K562 (cell line): ENCODE data around the gene OR6B2. TPM values are rescaled to one million over a fixed set of nuclear protein-coding genes. Genes with fewer than 3 reads are reported as not detected.

Experiments used
- CTBP1 ChIP-seq: fragments of 450-650 bp; IDR thresholded peaks from 2 replicates; pipeline ENCODE4 v1.6.1; 2016; ENCODE audit warnings: borderline replicate concordance
- EZH2 ChIP-seq: IDR thresholded peaks from 2 replicates; pipeline ENCODE4 v1.6.1; 2012; ENCODE audit warnings: low read depth, mild to moderate bottlenecking, inconsistent platforms, low read length, borderline replicate concordance
- polyA plus RNA-seq, 8 experiments: library from polyadenylated mRNA; depleted of rRNA in 4 of 8; stranded (reverse) in 5 of 8; unstranded in 3 of 8; fragments of >200 nt; fragmentation: Nextera tagmentation in 2 of 8; fragmentation: Illumina TruSeq in 1 of 8; extraction: Ambion mirVana in 2 of 8; extraction: Trizol in 1 of 8; gene quantifications; 2 replicates each; pipeline versions ENCODE4 v1.2.1 to v1.2.3, GENCODE V29; 2011 to 2014; ENCODE audit warnings: inconsistent platforms in 1 of 8, missing spikeins in 1 of 8
- total RNA-seq, 7 experiments: library from RNA; depleted of rRNA in 6 of 7; stranded (reverse); fragments of >200 nt in 6 of 7; fragmentation: Illumina TruSeq in 2 of 7; extraction: Trizol in 2 of 7; gene quantifications; 2 replicates each; pipeline versions ENCODE4 v1.2.1 to v1.2.3, GENCODE V29; 2011 to 2021; ENCODE audit warnings: low replicate concordance in 1 of 7
- TF ChIP-seq, protein P1 (sequence below): fragments of 250-450 bp; sonication (Bioruptor Pico); IDR thresholded peaks from 2 replicates; pipeline ENCODE4 v1.4.0; 2020

The OR6B2 gene
- total and polyA plus RNA-seq, 9 of the 15 experiments (the other 6 are each of a cell fraction or from before 2014, with no cell fraction given), result not detected

DNA sequence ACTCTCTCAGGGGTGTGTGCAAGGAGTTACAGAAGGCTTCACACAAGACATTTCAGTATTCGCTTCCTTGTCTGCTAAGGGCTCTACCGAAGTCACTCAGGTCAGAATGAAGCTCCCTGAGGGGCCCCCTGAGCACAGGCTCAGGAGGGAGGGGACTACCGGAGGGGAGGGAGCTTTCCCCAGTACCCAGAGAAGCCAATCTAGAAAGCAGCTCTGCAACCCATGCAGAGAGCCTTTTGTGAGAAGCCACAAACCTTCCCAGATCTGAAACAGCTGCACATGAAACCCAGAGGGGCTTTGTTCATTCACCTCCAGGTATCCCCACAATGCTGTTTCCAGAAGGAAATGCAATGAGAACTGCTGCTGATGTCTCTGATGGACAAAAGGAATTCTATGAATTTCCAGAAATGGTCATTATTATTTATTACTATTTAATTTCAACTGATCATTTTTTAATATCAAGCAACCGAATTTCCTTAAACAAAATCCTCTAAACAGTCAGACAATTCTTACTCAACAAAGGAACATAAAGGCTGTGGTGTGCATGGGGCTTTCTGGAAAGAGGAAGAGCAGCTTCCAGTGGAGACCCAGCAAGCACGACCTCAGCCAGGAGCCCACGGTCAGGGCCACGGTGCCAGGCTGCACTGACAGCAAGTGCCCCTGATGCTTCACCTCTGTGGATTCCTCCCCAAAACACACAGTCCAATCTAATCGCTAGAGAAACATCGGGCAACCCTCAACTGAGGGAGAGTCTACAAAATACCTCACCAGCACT, 47.0 kb downstream of the OR6B2 start (continued):
- TF ChIP-seq, protein P1, sequence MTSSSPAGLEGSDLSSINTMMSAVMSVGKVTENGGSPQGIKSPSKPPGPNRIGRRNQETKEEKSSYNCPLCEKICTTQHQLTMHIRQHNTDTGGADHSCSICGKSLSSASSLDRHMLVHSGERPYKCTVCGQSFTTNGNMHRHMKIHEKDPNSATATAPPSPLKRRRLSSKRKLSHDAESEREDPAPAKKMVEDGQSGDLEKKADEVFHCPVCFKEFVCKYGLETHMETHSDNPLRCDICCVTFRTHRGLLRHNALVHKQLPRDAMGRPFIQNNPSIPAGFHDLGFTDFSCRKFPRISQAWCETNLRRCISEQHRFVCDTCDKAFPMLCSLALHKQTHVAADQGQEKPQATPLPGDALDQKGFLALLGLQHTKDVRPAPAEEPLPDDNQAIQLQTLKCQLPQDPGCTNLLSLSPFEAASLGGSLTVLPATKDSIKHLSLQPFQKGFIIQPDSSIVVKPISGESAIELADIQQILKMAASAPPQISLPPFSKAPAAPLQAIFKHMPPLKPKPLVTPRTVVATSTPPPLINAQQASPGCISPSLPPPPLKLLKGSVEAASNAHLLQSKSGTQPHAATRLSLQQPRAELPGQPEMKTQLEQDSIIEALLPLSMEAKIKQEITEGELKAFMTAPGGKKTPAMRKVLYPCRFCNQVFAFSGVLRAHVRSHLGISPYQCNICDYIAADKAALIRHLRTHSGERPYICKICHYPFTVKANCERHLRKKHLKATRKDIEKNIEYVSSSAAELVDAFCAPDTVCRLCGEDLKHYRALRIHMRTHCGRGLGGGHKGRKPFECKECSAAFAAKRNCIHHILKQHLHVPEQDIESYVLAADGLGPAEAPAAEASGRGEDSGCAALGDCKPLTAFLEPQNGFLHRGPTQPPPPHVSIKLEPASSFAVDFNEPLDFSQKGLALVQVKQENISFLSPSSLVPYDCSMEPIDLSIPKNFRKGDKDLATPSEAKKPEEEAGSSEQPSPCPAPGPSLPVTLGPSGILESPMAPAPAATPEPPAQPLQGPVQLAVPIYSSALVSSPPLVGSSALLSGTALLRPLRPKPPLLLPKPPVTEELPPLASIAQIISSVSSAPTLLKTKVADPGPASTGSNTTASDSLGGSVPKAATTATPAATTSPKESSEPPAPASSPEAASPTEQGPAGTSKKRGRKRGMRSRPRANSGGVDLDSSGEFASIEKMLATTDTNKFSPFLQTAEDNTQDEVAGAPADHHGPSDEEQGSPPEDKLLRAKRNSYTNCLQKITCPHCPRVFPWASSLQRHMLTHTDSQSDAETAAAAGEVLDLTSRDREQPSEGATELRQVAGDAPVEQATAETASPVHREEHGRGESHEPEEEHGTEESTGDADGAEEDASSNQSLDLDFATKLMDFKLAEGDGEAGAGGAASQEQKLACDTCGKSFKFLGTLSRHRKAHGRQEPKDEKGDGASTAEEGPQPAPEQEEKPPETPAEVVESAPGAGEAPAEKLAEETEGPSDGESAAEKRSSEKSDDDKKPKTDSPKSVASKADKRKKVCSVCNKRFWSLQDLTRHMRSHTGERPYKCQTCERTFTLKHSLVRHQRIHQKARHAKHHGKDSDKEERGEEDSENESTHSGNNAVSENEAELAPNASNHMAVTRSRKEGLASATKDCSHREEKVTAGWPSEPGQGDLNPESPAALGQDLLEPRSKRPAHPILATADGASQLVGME (CRISPR knock-in tag), result no peak
- TF ChIP-seq EZH2 (no peak), CTBP1 (no peak)

Other genes starting within 250 kb of the OR6B2 start
- gene NDUFA10, start 5.1 kb downstream of the OR6B2 start, total RNA-seq (2014; rRNA removed), result 112 and 146 TPM in 2 replicates
- gene NDUFA10, start 5.1 kb downstream of the OR6B2 start, total RNA-seq (2014; rRNA removed; fragmentation: Illumina TruSeq; extraction: Trizol), result 95.8 and 98.4 TPM in 2 replicates
- gene NDUFA10, start 5.1 kb downstream of the OR6B2 start, total RNA-seq (2015; rRNA removed; fragmentation: Illumina TruSeq; extraction: Trizol), result 75.4 and 86.4 TPM in 2 replicates
- 114 and 115 TPM in 2 replicates for gene NDUFA10, start 5.1 kb downstream of the OR6B2 start, total RNA-seq (2021)
- gene NDUFA10, start 5.1 kb downstream of the OR6B2 start, polyA plus RNA-seq (2011; rRNA removed), result 109 and 111 TPM in 2 replicates
- 99.8 and 101 TPM in 2 replicates for gene NDUFA10, start 5.1 kb downstream of the OR6B2 start, polyA plus RNA-seq (2014; fragmentation: Illumina TruSeq; extraction: Trizol)
- 10 to 100 TPM; 34.9 to 82.0 TPM for gene NDUFA10, start 5.1 kb downstream of the OR6B2 start, polyA plus RNA-seq (2014; fragmentation: Nextera tagmentation; extraction: Ambion mirVana)
- 127 and 136 TPM in 2 replicates for gene NDUFA10, start 5.1 kb downstream of the OR6B2 start, polyA plus RNA-seq (2014; rRNA removed)
- not detected in 2 replicates for gene OR6B3, start 23.1 kb upstream of the OR6B2 start, total RNA-seq (2014; rRNA removed)
- gene OR6B3, start 23.1 kb upstream of the OR6B2 start, total RNA-seq (2014; rRNA removed; fragmentation: Illumina TruSeq; extraction: Trizol), result not detected in 2 replicates
- gene OR6B3, start 23.1 kb upstream of the OR6B2 start, total RNA-seq (2015; rRNA removed; fragmentation: Illumina TruSeq; extraction: Trizol), result not detected in 2 replicates
- not detected in 2 replicates for gene OR6B3, start 23.1 kb upstream of the OR6B2 start, total RNA-seq (2021)
- gene OR6B3, start 23.1 kb upstream of the OR6B2 start, polyA plus RNA-seq (2011; rRNA removed), result not detected in 2 replicates
- gene OR6B3, start 23.1 kb upstream of the OR6B2 start, polyA plus RNA-seq (2014; fragmentation: Illumina TruSeq; extraction: Trizol), result not detected in 2 replicates
- not detected for gene OR6B3, start 23.1 kb upstream of the OR6B2 start, polyA plus RNA-seq (2014; fragmentation: Nextera tagmentation; extraction: Ambion mirVana)
- not detected in 2 replicates for gene OR6B3, start 23.1 kb upstream of the OR6B2 start, polyA plus RNA-seq (2014; rRNA removed)
- 176 and 244 TPM in 2 replicates for gene COPS9, start 105.9 kb upstream of the OR6B2 start, total RNA-seq (2014; rRNA removed)
- gene COPS9, start 105.9 kb upstream of the OR6B2 start, total RNA-seq (2014; rRNA removed; fragmentation: Illumina TruSeq; extraction: Trizol), result 55.0 and 55.2 TPM in 2 replicates
- 99.9 and 109 TPM in 2 replicates for gene COPS9, start 105.9 kb upstream of the OR6B2 start, total RNA-seq (2015; rRNA removed; fragmentation: Illumina TruSeq; extraction: Trizol)
- 83.2 and 94.4 TPM in 2 replicates for gene COPS9, start 105.9 kb upstream of the OR6B2 start, total RNA-seq (2021)
- 90.9 and 122 TPM in 2 replicates for gene COPS9, start 105.9 kb upstream of the OR6B2 start, polyA plus RNA-seq (2011; rRNA removed)
- gene COPS9, start 105.9 kb upstream of the OR6B2 start, polyA plus RNA-seq (2014; fragmentation: Illumina TruSeq; extraction: Trizol), result 42.9 and 56.9 TPM in 2 replicates
- gene COPS9, start 105.9 kb upstream of the OR6B2 start, polyA plus RNA-seq (2014; fragmentation: Nextera tagmentation; extraction: Ambion mirVana), result 100 to 1,000 TPM in 1 of 2 experiments, 10 to 100 TPM in 1; 95.0 to 112 TPM
- 281 and 307 TPM in 2 replicates for gene COPS9, start 105.9 kb upstream of the OR6B2 start, polyA plus RNA-seq (2014; rRNA removed)
- not detected in 2 replicates for gene OTOS, start 110.2 kb upstream of the OR6B2 start, total RNA-seq (2014; rRNA removed)
- not detected in 2 replicates for gene OTOS, start 110.2 kb upstream of the OR6B2 start, total RNA-seq (2014; rRNA removed; fragmentation: Illumina TruSeq; extraction: Trizol)
- not detected in 2 replicates for gene OTOS, start 110.2 kb upstream of the OR6B2 start, total RNA-seq (2015; rRNA removed; fragmentation: Illumina TruSeq; extraction: Trizol)
- gene OTOS, start 110.2 kb upstream of the OR6B2 start, total RNA-seq (2021), result not detected in 2 replicates
- gene OTOS, start 110.2 kb upstream of the OR6B2 start, polyA plus RNA-seq (2011; rRNA removed), result not detected in 2 replicates
- gene OTOS, start 110.2 kb upstream of the OR6B2 start, polyA plus RNA-seq (2014; fragmentation: Illumina TruSeq; extraction: Trizol), result not detected in 2 replicates
- not detected for gene OTOS, start 110.2 kb upstream of the OR6B2 start, polyA plus RNA-seq (2014; fragmentation: Nextera tagmentation; extraction: Ambion mirVana)
- not detected in 2 replicates for gene OTOS, start 110.2 kb upstream of the OR6B2 start, polyA plus RNA-seq (2014; rRNA removed)